GM21528 (cell line): Measurements from ENCODE around the gene UCP1.
"Not testable (repeated sequence)": the region's sequence is repeated elsewhere in the genome, so short reads cannot be mapped to it uniquely, and the experiment has no call there.

Experiments
- ATAC-seq: cut with Tn5 transposase; IDR thresholded peaks from one replicate; pipeline ENCODE4 v1.9.1; 2021; ENCODE audit warnings: mild to moderate bottlenecking, moderate library complexity; ENCODE audit not compliant: unreplicated experiment, low FRiP score

UCP1 gene

GRCh38 chr4:140556372-140557085 is 12.2 kb downstream of the UCP1 start:
- ATAC-seq: peak; percentile 99

GRCh38 chr4:140533951-140534480 is 34.7 kb downstream of the UCP1 start:
- no peak for ATAC-seq

GRCh38 chr4:140529434-140529833 is 39.3 kb downstream of the UCP1 start:
- ATAC-seq: no peak

- peak; percentile 100 for ATAC-seq
These were observed 44.7 kb downstream of the UCP1 start, which contains the start of gene ELMOD2 for GRCh38 chr4:140523857-140524742. TSS of gene ELMOD2 (plus strand) at chr4:140524168. CDS start at chr4:140525429, 1,261 bp downstream.

- ATAC-seq: peak; percentile 21
These were observed 45.3 kb downstream of the UCP1 start for GRCh38 chr4:140523370-140523856.

GRCh38 chr4:140515423-140515822 is 53.3 kb downstream of the UCP1 start:
- ATAC-seq: no peak

GRCh38 chr4:140513765-140514164 is 55.0 kb downstream of the UCP1 start:
- ATAC-seq: not testable (repeated sequence)
